Smooth muscle cell of the brain vasculature (primary cell): ENCODE results near the gene SLC12A7.

Experiments
- DNase-seq: peaks from one replicate; pipeline ENCODE4 v3.0.0-alpha.2; 2012; ENCODE audit warnings: low read depth, low spot score

SLC12A7 gene

GRCh38 chr5:1078851-1079250, 33.0 kb downstream of the SLC12A7 start:
- DNase-seq = no peak

GRCh38 chr5:1078206-1078605, 33.7 kb downstream of the SLC12A7 start:
- DNase-seq = no peak

GRCh38 chr5:1077491-1078020, 34.3 kb downstream of the SLC12A7 start:
- DNase-seq = no peak

- no peak for DNase-seq
Observed at GRCh38 chr5:1077026-1077425, 34.8 kb downstream of the SLC12A7 start.

- DNase-seq = no peak
Observed at GRCh38 chr5:1076406-1076805, 35.5 kb downstream of the SLC12A7 start.

GRCh38 chr5:1075931-1076330, 35.9 kb downstream of the SLC12A7 start:
- no peak for DNase-seq

- DNase-seq = no peak
Observed at GRCh38 chr5:1075555-1075881, 36.3 kb downstream of the SLC12A7 start.

- no peak for DNase-seq
Observed at GRCh38 chr5:1074816-1075554, 36.9 kb downstream of the SLC12A7 start.

- DNase-seq = no peak
Observed at GRCh38 chr5:1074226-1074625, 37.6 kb downstream of the SLC12A7 start.

GRCh38 chr5:1073239-1074102, 38.4 kb downstream of the SLC12A7 start:
- DNase-seq = no peak

- DNase-seq = no peak
Observed at GRCh38 chr5:1069720-1070088, 42.2 kb downstream of the SLC12A7 start.

GRCh38 chr5:1068895-1069719, 42.8 kb downstream of the SLC12A7 start:
- DNase-seq = no peak

GRCh38 chr5:1068204-1068894, 43.5 kb downstream of the SLC12A7 start:
- DNase-seq = no peak

- DNase-seq = no peak
Observed at GRCh38 chr5:1067141-1068121, 44.4 kb downstream of the SLC12A7 start.

- DNase-seq = no peak
Observed at GRCh38 chr5:1066676-1067075, 45.2 kb downstream of the SLC12A7 start.

- no peak for DNase-seq
Observed at GRCh38 chr5:1065891-1066650, 45.8 kb downstream of the SLC12A7 start.

GRCh38 chr5:1065143-1065750, 46.6 kb downstream of the SLC12A7 start:
- DNase-seq = no peak

GRCh38 chr5:1064383-1065142, 47.3 kb downstream of the SLC12A7 start:
- no peak for DNase-seq
